Measurements from ENCODE around the gene HRH1.

- TF ChIP-seq CTCF (IDR thresholded peaks at IDR 0.05) (no peak), POLR2A (IDR thresholded peaks at IDR 0.05) (no peak)
These were observed 92.3 kb downstream of the HRH1 start for GRCh38 chr3:11246663-11246970.
